ENCODE results near the gene TBC1D14.

The TBC1D14 gene

DNA sequence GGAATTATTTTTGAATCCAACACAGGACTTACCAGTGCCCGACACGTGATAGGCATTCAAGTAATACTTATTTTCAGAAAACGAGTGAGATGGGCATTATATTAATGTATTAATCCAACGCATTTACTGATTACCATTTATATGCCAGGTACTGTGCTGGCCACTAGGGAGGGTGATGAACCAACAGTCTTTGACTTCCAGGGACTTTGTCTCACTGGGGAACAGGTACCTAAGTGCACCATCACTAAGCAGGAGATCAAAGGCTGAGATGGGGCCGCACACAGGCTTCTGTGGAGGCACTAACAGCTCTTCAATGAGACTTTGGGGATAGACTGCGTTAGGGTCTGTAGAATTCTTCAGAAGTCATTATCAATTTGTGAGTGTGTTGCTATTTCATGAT is 127.8 kb downstream of the TBC1D14 start:
- H3K9me3 ChIP-seq (ENCODE audit: control insufficient read depth in 2 of 2, low read length in 2 of 2) = no peaks in the 10 kb centered on the region
- no peak overlapping the region for H3K4me3 ChIP-seq (ENCODE audit: low read length in 2 of 2)
- H3K27me3 ChIP-seq (ENCODE audit: control insufficient read depth in 2 of 2, insufficient read depth in 2 of 2, low read length in 2 of 2) = no peaks in the 10 kb centered on the region
- peaks cover 11 to 12% of the 10 kb centered on the region in 2 donors for H3K4me1 ChIP-seq (ENCODE audit: control insufficient read depth in 2 of 2, insufficient read depth in 2 of 2, low read length in 2 of 2)
- H3K27ac ChIP-seq (ENCODE audit: low read depth in 2 of 2, low read length in 2 of 2) = no peak overlapping the region
- H3K36me3 ChIP-seq (ENCODE audit: control insufficient read depth in 2 of 2, insufficient read depth in 2 of 2, low read length in 2 of 2) = peaks cover 0 to 6% of the 10 kb centered on the region in 2 donors
- H3K9ac ChIP-seq (ENCODE audit: low read depth in 1 of 2, low read length in 2 of 2) = no peak overlapping the region

- Histone ChIP-seq H3K27ac (ENCODE audit: low read depth in 2 of 2, low read length in 2 of 2) (no peak overlapping the region), H3K4me3 (ENCODE audit: low read length in 2 of 2) (no peak overlapping the region), H3K27me3 (ENCODE audit: control insufficient read depth in 2 of 2, insufficient read depth in 2 of 2, low read length in 2 of 2) (no peaks in the 10 kb centered on the region), H3K9ac (ENCODE audit: low read depth in 1 of 2, low read length in 2 of 2) (no peak overlapping the region), H3K4me1 (ENCODE audit: control insufficient read depth in 2 of 2, insufficient read depth in 2 of 2, low read length in 2 of 2) (peaks cover 27 to 28% of the 10 kb centered on the region in 2 donors), H3K36me3 (ENCODE audit: control insufficient read depth in 2 of 2, insufficient read depth in 2 of 2, low read length in 2 of 2) (peaks cover under 1 to 1% of the 10 kb centered on the region in 2 donors), H3K9me3 (ENCODE audit: control insufficient read depth in 2 of 2, low read length in 2 of 2) (no peaks in the 10 kb centered on the region)
Measured at GRCh38 chr4:7040765-7041164, 131.1 kb downstream of the TBC1D14 start.

GRCh38 chr4:7041246-7041645 is 131.6 kb downstream of the TBC1D14 start:
- H3K27me3 ChIP-seq (ENCODE audit: control insufficient read depth in 2 of 2, insufficient read depth in 2 of 2, low read length in 2 of 2) = no peaks in the 10 kb centered on the region
- no peak overlapping the region for H3K9ac ChIP-seq (ENCODE audit: low read depth in 1 of 2, low read length in 2 of 2)
- H3K4me1 ChIP-seq (ENCODE audit: control insufficient read depth in 2 of 2, insufficient read depth in 2 of 2, low read length in 2 of 2) = peaks cover 32% of the 10 kb centered on the region in 2 donors
- H3K4me3 ChIP-seq (ENCODE audit: low read length in 2 of 2) = peak overlapping the region in 1 of 2 donors; percentile 80
- no peaks in the 10 kb centered on the region for H3K9me3 ChIP-seq (ENCODE audit: control insufficient read depth in 2 of 2, low read length in 2 of 2)
- H3K27ac ChIP-seq (ENCODE audit: low read depth in 2 of 2, low read length in 2 of 2) = no peak overlapping the region
- peaks cover 2 to 5% of the 10 kb centered on the region in 2 donors for H3K36me3 ChIP-seq (ENCODE audit: control insufficient read depth in 2 of 2, insufficient read depth in 2 of 2, low read length in 2 of 2)

DNA sequence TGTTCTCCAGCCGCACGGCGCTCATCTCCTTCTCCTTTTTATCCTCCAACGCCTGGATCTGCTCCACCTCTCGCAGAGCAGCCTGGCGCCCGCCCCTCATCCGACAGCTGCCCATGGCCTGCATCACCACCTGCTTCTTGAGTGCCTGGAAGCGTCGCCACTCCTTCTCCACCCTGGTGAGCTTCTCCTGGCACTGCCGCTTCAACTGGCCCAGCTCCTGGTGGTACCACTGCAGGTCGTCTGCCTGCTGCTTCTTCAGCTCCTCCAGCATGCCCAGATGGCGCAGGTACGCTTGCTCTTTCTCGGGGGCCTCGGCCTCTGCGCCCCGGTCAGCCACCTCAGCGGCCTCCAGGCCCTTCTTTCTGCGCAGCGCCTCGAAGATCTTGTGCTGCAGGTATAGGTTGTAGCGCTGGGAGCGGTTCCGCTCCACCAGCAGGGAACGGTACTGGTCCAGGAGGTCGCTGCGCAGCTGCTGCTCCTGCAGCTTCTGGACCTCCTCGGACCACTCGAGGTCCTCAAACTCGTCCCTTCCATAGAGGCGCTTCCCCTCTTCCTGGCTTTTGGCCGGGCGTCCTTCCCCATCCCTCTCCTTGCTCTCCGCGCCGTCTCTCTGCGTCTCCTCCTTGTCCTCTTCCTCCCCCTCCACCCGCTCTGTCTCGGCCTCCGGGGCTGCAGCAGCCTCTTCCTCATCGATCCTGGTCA is 132.3 kb downstream of the TBC1D14 start:
- H3K4me1 ChIP-seq (ENCODE audit: control insufficient read depth in 2 of 2, insufficient read depth in 2 of 2, low read length in 2 of 2) = peaks cover 33 to 36% of the 10 kb centered on the region in 2 donors

GRCh38 chr4:7042503-7043283 is 133.1 kb downstream of the TBC1D14 start:
- Histone ChIP-seq H3K27ac (ENCODE audit: low read depth in 2 of 2, low read length in 2 of 2) (peak overlapping the region; percentile 54 to 68), H3K4me3 (ENCODE audit: low read length in 2 of 2) (peak overlapping the region; percentile 72 to 80), H3K9me3 (ENCODE audit: control insufficient read depth in 2 of 2, low read length in 2 of 2) (no peaks in the 10 kb centered on the region), H3K4me1 (ENCODE audit: control insufficient read depth in 2 of 2, insufficient read depth in 2 of 2, low read length in 2 of 2) (peaks cover 33 to 36% of the 10 kb centered on the region in 2 donors), H3K27me3 (ENCODE audit: control insufficient read depth in 2 of 2, insufficient read depth in 2 of 2, low read length in 2 of 2) (no peaks in the 10 kb centered on the region), H3K36me3 (ENCODE audit: control insufficient read depth in 2 of 2, insufficient read depth in 2 of 2, low read length in 2 of 2) (peaks cover 2 to 5% of the 10 kb centered on the region in 2 donors), H3K9ac (ENCODE audit: low read depth in 1 of 2, low read length in 2 of 2) (peak overlapping the region; percentile 36 to 47)

More for the DNA sequence above, 132.3 kb downstream of the TBC1D14 start:
- Histone ChIP-seq H3K9me3 (ENCODE audit: control insufficient read depth in 2 of 2, low read length in 2 of 2) (no peaks in the 10 kb centered on the region), H3K9ac (ENCODE audit: low read depth in 1 of 2, low read length in 2 of 2) (peak overlapping the region; percentile 36 to 47), H3K27me3 (ENCODE audit: control insufficient read depth in 2 of 2, insufficient read depth in 2 of 2, low read length in 2 of 2) (no peaks in the 10 kb centered on the region), H3K4me3 (ENCODE audit: low read length in 2 of 2) (peak overlapping the region; percentile 72 to 80), H3K27ac (ENCODE audit: low read depth in 2 of 2, low read length in 2 of 2) (peak overlapping the region; percentile 54 to 68), H3K36me3 (ENCODE audit: control insufficient read depth in 2 of 2, insufficient read depth in 2 of 2, low read length in 2 of 2) (peaks cover 2 to 5% of the 10 kb centered on the region in 2 donors)

- H3K36me3 ChIP-seq (ENCODE audit: control insufficient read depth in 2 of 2, insufficient read depth in 2 of 2, low read length in 2 of 2) = peaks cover 2 to 8% of the 10 kb centered on the region in 2 donors
- peak within 1 kb of the TSS; percentile 92 for H3K4me3 ChIP-seq (ENCODE audit: low read length in 2 of 2)
- H3K9ac ChIP-seq (ENCODE audit: low read depth in 1 of 2, low read length in 2 of 2) = peak within 1 kb of the TSS; percentile 85 to 98
- H3K9me3 ChIP-seq (ENCODE audit: control insufficient read depth in 2 of 2, low read length in 2 of 2) = no peaks in the 10 kb centered on the region
- H3K27me3 ChIP-seq (ENCODE audit: control insufficient read depth in 2 of 2, insufficient read depth in 2 of 2, low read length in 2 of 2) = no peaks in the 10 kb centered on the region
- H3K27ac ChIP-seq (ENCODE audit: low read depth in 2 of 2, low read length in 2 of 2) = peak within 1 kb of the TSS; percentile 91 to 92
- H3K4me1 ChIP-seq (ENCODE audit: control insufficient read depth in 2 of 2, insufficient read depth in 2 of 2, low read length in 2 of 2) = peaks cover 33 to 36% of the 10 kb centered on the region in 2 donors
Measured at GRCh38 chr4:7043284-7044136, 133.9 kb downstream of the TBC1D14 start, which contains the start of gene TADA2B. TADA2B (plus strand) TSS chr4:7043372; CDS start chr4:7043580, 208 bp downstream.

- Histone ChIP-seq H3K27ac (ENCODE audit: low read depth in 2 of 2, low read length in 2 of 2) (peak overlapping the region; percentile 91 to 92), H3K9me3 (ENCODE audit: control insufficient read depth in 2 of 2, low read length in 2 of 2) (no peaks in the 10 kb centered on the region), H3K9ac (ENCODE audit: low read depth in 1 of 2, low read length in 2 of 2) (peak overlapping the region; percentile 85 to 98), H3K4me3 (ENCODE audit: low read length in 2 of 2) (peak overlapping the region; percentile 92), H3K4me1 (ENCODE audit: control insufficient read depth in 2 of 2, insufficient read depth in 2 of 2, low read length in 2 of 2) (peaks cover 33 to 36% of the 10 kb centered on the region in 2 donors), H3K36me3 (ENCODE audit: control insufficient read depth in 2 of 2, insufficient read depth in 2 of 2, low read length in 2 of 2) (peaks cover 2 to 8% of the 10 kb centered on the region in 2 donors), H3K27me3 (ENCODE audit: control insufficient read depth in 2 of 2, insufficient read depth in 2 of 2, low read length in 2 of 2) (no peaks in the 10 kb centered on the region)
Measured at GRCh38 chr4:7044137-7044930, 134.7 kb downstream of the TBC1D14 start.

GRCh38 chr4:7045553-7045952 is 135.9 kb downstream of the TBC1D14 start:
- peaks cover 33 to 36% of the 10 kb centered on the region in 2 donors for H3K4me1 ChIP-seq (ENCODE audit: control insufficient read depth in 2 of 2, insufficient read depth in 2 of 2, low read length in 2 of 2)
- H3K4me3 ChIP-seq (ENCODE audit: low read length in 2 of 2) = peak overlapping the region in 1 of 2 donors; percentile 23
- H3K9ac ChIP-seq (ENCODE audit: low read depth in 1 of 2, low read length in 2 of 2) = peak overlapping the region in 1 of 2 donors; percentile 14
- H3K9me3 ChIP-seq (ENCODE audit: control insufficient read depth in 2 of 2, low read length in 2 of 2) = no peaks in the 10 kb centered on the region
- no peak overlapping the region for H3K27ac ChIP-seq (ENCODE audit: low read depth in 2 of 2, low read length in 2 of 2)
- H3K27me3 ChIP-seq (ENCODE audit: control insufficient read depth in 2 of 2, insufficient read depth in 2 of 2, low read length in 2 of 2) = no peaks in the 10 kb centered on the region
- H3K36me3 ChIP-seq (ENCODE audit: control insufficient read depth in 2 of 2, insufficient read depth in 2 of 2, low read length in 2 of 2) = peaks cover 6 to 8% of the 10 kb centered on the region in 2 donors

All from mucosa of rectum (tissue), 2 donors.